ENCODE measurements around the gene INPP5A.

The INPP5A gene

GRCh38 chr10:132601567-132601966 lies 64.0 kb downstream of the INPP5A start:
- no peak for DNase-seq

- no peak for DNase-seq
Observed at GRCh38 chr10:132602614-132603013, 65.0 kb downstream of the INPP5A start.

- no peak for DNase-seq
Observed at GRCh38 chr10:132603851-132604533, 66.4 kb downstream of the INPP5A start.

- DNase-seq, result no peak
Observed at GRCh38 chr10:132604686-132605085, 67.1 kb downstream of the INPP5A start.

- DNase-seq, result no peak
Observed at GRCh38 chr10:132605390-132605789, 67.8 kb downstream of the INPP5A start.

GRCh38 chr10:132606031-132606491 lies 68.5 kb downstream of the INPP5A start:
- no peak for DNase-seq

GRCh38 chr10:132606536-132607316 lies 69.1 kb downstream of the INPP5A start:
- no peak for DNase-seq

- no peak for DNase-seq
Observed at GRCh38 chr10:132607491-132607890, 69.9 kb downstream of the INPP5A start.

- no peak for DNase-seq
Observed at GRCh38 chr10:132607961-132608495, 70.4 kb downstream of the INPP5A start.

- DNase-seq, result no peak
Observed at GRCh38 chr10:132608511-132609195, 71.1 kb downstream of the INPP5A start.

- DNase-seq, result no peak
Observed at GRCh38 chr10:132609211-132609610, 71.6 kb downstream of the INPP5A start.

- no peak for DNase-seq
Observed at GRCh38 chr10:132610071-132610701, 72.6 kb downstream of the INPP5A start.

GRCh38 chr10:132611026-132611910 lies 73.7 kb downstream of the INPP5A start:
- DNase-seq, result no peak

- no peak for DNase-seq
Observed at GRCh38 chr10:132611986-132612385, 74.4 kb downstream of the INPP5A start.

- no peak for DNase-seq
Observed at GRCh38 chr10:132612571-132613504, 75.3 kb downstream of the INPP5A start.

- no peak for DNase-seq
Observed at GRCh38 chr10:132613566-132614348, 76.2 kb downstream of the INPP5A start.

- DNase-seq, result no peak
Observed at GRCh38 chr10:132614431-132615340, 77.1 kb downstream of the INPP5A start.

GRCh38 chr10:132615341-132616169 lies 78.0 kb downstream of the INPP5A start:
- DNase-seq, result no peak
